GM21526 (cell line): ENCODE results near the gene RAB11B.
"Not testable (repeated sequence)": the region's sequence is repeated elsewhere in the genome, so short reads cannot be mapped to it uniquely, and the experiment has no call there.

Source experiments
- ATAC-seq: cut with Tn5 transposase; IDR thresholded peaks from one replicate; pipeline ENCODE4 v1.9.1; 2021; ENCODE audit warnings: moderate library complexity; ENCODE audit not compliant: unreplicated experiment, low FRiP score

The RAB11B gene

DNA sequence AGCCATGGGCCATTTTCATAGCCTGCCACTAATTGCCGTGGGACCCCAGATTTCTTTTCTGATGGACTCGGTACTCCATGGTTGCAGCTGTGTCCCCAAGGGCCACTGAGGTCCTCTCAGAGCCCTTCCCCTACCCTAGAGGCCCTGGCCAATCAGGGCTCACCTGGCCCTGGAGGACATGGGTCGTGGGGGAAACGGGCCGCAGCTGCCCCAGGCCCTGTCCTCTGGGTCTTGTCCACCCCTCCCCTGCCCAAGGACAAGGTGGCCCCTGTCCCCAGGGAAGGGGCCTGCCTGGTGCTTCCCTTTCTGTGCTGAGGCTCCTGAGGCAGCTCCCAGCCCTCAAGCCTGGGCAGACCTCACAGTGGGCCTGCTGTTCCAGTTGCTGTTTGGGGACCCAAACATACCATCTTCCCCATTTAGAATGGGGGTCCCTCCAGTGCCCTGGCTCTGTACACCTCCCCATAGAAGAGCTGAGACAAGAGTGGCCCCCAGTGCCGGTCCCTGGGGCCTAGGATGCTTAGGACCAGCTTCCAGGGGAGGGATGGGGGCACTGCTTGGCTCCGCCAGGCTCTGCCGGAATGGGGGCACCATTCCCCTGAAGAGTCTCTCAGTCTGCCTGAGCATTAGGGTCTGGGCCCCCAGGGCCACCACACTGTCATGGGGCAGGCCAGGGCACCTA is 3.2 kb downstream of the RAB11B start:
- ATAC-seq, result no peak

DNA sequence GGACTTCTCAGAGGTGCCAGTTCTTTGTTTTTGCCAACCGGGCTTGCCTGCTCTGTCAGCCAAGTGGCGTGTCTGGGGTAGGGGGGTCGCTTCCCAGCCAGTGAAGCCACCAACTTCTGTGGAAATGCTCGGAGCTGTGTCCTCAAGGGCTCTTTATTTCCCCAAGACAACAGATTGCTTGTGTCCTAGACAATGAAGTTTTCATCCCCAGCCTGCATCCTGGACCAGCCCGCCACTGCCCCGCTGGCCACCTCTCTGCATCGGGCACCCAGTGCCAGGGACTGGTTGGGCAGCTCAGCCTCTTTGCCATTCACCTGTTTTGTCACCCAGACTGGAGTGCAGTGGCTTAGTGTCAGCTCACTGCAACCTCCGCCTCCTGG is 3.7 kb downstream of the RAB11B start:
- no peak for ATAC-seq

DNA sequence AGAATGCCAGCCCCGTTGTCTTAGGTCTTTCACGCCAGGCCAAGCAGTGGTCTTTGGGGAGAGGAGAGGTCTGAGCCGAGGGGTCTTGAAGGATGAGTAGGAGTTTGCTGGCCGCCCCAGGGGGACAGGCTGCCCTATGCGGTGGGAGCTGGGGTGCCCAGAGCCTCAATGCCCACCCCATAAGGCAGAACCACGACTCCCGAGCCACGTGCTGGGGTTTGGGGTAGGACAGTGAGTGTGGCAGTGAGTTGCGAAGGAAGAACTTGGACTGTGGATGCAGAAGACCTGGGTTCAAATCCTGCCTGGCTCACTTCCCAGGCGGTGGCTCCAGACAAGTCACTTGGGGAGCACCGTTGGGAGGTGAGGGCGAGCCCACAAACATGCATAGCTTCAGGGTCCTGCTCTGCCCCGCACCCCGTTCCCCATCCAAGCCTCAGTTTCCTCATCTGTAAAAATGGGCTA is 5.5 kb downstream of the RAB11B start:
- no peak for ATAC-seq

DNA sequence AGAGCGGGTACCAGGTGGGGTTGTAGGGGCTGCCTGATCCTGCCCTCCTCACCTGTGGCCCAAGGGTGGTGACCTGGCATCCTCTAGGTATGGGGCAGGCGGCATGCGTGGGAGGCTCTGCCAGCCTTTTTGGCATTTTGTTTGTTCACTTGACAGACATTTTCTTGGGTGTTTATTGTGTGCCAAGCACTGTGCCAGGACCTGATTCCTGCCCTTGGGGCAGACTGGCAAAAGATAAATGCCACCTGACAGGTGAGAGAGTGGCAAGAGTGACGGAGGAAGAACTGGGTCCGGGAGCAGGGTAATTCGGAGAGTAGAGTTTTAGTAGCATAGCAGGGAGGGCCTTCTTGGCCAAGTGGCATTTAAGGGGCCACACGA is 6.0 kb downstream of the RAB11B start:
- no peak for ATAC-seq

DNA sequence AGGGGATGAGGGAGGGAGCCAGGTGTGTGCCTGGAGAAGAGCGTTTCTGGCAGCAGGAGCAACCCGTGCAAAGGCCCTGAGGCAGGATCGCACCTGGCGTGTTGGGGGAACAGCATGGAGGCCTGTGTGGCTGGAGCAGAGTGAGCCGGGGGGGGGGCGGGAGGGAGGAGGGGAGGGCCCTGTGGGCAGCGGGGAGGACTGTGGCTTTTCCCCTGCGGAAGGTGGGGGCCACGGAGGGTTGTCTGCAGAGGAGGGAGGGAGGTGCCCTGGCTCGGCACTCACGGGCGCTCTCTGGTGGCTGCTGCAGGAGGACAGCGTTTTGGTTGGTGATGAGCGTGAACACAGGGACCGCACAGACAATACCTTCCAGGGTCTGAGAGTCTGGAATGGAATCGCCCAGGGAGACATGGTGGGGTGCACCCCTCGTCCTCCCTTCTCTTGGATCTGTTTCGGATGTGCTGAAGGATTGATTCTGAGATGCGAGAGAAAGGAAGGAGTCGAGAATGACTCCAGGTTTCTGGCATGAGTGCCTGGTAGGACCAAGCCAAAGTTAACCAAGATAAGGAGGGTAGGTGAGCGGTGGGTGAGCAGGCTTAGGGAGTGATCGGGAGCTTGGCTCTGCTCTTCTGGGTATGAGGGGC is 6.5 kb downstream of the RAB11B start:
- ATAC-seq, result no peak

DNA sequence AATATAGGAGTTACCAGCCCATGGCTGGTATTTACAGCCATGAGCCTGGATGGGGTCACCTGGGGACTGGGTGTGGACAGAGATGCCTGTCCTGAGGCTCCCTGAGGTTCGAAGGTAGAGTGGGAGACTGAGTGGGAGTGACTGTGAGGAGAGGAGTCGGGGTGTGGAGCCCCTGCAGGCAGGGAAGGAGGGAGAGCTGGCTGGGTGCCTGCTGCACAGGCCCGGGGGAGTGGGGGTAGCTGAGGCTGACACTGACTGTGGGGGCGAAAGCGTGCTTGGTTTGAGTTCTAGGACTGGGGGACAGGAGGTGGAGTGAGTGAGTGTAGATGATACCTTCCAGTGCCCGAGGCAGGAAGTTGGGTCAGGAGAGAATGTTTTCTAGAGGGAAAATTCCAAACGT is 7.1 kb downstream of the RAB11B start:
- no peak for ATAC-seq

DNA sequence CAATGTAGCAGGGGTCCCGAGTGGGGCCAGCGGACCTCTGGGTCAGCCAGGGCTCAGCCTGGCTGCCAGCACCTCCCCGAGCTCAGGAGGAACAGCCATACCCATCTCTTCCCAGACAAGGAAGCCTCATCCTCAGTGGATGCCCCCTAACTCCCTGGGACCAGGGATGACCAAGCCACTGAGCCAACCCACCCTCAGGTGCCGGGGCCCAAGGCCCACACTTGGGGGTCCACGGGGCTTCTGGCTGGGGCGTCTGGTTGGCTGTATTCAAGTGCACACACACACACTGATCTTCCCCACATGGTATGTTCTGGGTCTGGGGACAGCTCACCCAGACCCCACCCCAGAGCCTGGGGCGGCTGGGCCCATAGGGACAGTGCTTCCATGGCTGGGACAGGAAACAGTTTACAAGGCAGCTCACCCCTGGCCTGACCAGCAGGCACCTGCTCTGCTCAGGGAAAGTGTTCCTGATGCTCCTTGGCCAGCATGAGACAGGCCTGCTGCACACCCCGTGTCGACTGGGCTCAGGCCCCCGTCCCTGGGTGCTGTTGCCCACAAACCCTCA is 7.7 kb downstream of the RAB11B start:
- ATAC-seq, result no peak

DNA sequence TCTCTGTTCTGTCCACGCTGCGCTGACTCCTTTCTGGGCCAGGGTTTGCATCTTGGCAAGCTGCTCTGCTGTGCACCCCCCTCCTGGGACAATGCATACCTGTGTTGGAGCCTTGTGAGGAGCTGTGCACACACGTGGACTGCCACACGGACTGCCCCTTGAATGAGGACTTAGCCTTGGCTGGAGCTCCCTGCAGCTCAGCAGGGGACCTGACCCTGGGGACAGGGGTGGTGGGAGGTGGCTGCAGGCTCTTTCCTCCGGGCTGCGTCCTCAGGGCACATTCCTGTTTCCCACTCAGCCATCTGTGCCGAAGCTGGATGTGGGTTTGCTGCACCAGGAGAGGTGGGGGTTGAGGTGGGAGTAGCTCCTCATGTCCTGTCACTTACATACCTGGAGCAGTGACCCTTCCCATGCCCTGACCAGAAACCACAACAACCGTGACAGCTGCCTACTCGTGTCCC is 8.2 kb downstream of the RAB11B start:
- no peak for ATAC-seq

DNA sequence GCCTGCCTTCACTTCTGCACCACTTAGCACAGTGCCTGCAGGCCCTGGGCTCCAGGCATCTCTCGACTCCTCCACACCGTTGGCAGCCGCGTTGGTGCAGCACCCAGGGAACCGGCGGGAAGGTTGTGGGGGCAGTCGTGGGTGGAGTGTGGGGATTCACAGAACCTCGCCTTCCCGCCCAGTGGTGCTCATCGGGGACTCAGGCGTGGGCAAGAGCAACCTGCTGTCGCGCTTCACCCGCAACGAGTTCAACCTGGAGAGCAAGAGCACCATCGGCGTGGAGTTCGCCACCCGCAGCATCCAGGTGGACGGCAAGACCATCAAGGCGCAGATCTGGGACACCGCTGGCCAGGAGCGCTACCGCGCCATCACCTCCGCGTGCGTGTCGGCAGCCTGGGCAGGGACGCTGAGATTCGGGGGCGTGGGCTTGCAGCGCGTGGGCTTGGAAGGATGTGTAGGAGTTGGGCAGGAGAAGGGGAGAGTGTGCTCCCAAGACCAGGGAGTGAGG is 9.6 kb downstream of the RAB11B start:
- ATAC-seq, result no peak

DNA sequence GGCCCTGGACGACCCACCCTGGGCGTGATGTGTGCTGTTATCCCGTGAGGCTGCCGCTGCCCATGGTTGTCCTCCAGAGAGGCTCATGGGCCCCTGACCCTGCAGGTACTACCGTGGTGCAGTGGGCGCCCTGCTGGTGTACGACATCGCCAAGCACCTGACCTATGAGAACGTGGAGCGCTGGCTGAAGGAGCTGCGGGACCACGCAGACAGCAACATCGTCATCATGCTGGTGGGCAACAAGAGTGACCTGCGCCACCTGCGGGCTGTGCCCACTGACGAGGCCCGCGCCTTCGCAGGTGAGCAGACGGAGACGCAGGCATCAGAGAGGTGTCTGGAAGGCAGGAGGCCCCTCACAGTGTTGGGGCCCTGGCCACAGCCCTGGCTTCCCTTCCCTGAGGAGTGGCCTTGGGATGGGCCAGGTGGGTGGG is 11.8 kb downstream of the RAB11B start:
- ATAC-seq, result no peak

DNA sequence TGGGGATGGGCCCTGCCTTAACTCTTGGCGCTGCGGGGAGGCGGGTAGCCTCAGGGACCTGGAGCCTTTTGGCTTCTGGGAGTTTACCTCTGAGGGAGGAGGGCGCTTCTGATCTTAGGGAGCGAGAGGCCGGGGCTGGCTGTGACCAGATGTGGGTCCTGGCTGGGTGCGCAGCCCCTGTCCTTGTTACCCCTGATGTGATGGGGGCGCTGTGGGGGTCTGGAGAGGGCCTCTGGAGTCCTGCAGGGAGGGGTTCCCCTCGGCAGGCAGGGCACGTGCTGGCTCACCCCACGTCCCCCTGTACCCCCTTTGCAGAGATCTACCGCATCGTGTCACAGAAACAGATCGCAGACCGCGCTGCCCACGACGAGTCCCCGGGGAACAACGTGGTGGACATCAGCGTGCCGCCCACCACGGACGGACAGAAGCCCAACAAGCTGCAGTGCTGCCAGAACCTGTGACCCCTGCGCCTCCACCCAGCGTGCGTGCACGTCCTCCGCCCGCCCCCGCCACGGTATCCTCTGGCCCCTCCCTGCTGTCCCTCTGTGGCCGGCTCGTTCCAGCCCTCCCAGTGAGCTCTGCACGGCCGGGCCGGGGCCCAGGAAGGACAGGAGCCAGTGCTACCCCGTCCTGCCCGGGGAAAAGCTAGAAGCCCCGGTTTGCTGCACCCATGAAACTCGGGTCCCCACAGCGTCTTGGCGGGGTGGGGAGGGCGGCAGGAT is 13.1 kb downstream of the RAB11B start:
- ATAC-seq, result no peak

DNA sequence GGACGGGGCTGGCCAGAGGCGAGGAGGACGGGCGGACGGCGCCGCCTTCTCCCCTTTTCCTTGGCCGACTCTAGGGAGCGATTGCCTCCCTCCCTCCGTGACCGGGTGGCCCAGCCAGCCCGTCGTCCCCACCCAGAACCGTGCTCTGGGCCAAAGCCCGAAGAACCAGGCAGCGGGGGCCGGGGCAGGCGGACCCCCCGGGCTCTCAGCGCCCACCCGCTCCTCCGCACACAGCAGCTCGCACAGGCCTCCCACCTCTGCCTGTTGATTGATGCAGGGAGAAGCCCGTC is 13.6 kb downstream of the RAB11B start:
- ATAC-seq, result no peak

DNA sequence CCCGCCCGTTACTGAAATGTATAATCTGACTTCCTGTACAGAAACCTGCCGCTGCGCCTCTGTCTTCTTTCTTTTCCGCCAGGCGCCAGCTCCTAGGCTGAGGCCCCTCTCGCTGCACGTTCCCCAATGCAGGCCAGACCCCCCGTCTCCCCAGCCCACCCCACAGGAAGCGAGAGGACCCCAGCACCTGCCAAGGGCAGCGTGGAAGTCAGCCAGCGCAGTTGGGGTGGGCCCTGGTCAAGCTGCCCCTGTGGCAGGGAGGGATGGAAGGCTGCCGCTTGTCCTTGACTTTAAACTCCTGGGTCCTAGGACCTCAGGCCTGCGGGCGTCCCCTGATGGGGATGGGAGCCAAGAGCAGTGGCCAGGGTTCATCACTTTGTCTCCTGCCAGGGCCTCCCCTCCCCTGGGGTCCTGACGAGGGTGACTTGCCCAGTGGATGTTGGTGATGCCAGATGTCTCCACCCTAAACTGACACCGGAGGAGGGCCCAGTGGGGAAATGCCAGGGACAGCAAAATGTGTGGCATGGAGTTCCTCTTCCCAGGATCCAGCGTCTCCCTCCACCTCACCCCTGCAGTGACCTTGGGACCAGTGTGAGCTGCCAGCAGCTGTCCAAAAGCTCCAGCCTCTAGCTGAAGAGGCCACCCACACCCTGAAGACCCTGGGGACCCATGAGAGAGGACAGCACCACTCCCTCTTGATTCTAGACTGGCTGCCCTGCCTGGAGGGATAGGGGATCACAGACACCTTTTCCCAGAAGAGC is 14.4 kb downstream of the RAB11B start:
- no peak for ATAC-seq

DNA sequence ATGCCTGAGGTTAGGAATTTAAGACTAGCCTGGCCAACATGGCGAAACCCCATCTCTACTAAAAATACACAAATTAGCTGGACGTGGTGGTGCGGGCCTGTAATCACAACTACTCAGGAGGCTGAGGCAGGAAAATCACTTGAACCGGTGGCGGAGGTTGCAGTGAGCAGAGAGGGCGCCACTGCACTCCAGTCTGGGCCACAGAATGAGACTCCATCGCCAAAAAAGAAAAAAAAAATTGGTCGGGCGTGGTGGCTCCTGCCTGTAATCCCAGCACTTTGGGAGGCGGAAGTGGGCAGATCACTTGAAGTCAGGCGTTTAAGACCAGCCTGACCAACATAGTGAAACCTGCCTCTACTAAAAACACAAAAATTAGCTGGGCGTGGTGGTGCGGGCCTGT is 20.6 kb downstream of the RAB11B start:
- not testable (repeated sequence) for ATAC-seq

DNA sequence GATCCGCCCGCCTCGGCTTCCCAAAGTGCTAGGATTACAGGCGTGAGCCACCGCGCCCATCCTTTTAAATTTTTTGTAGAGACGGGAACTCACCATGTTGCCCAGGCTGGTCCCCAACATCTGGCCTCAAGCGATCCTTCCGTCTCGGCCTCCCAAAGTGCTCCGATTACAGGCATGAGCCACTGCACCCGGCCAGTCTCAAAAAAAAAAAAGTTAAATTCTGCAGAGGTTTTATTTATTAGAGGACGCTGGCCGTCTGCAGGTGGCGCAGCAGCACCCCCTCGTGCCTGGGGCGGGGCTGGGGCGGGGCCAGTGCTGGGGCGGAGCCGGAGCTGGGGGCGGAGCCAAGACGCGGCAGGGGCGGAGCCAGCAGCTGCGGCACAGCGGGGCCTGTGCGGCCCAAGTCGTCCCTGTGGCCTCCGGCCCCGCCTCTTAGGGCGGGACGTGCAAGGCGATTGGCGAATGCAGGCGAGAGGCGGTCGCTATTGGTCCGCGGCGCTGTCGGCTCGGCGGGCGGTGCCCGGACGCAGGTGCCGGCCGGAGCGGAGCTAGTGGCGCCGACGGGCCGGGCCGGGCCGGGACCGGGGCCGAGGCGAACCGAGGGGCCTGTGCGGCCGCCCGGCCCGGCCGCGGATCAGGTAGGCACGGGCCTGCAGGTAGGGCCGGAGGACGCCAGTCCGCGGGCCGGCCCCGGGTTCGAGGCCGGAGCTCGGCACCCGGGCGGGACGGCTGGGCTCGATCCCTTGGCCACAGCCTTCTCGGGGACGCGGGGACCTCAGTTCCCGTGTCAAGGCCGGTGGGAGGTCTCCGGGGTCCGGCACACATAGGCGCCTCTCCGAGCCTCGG is 22.8 kb downstream of the RAB11B start, which contains the start of gene MARCHF2:
Gene MARCHF2 (plus strand): TSS at position 523 of the 846 bp plus-strand sequence. CDS start 8,536 bp downstream, outside the sequence.
- peak; percentile 97 for ATAC-seq

DNA sequence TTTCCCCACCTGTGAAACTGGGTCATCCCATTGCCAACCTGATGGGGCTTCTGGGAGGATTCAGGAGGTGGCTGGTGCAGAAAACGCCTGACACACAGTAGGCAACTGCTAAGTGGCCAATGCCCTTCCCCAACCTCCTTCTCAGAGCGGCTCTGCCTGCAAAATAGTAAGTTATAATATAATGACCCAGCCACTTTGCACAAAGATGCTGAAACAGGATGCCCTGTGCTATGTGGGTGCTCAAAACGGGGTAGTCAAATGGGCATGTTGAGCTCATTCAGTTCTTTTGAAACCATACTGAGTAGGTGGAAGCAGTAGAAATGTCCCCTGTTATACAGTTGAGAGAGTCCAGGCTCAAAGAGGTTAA is 23.5 kb downstream of the RAB11B start:
- ATAC-seq, result no peak

DNA sequence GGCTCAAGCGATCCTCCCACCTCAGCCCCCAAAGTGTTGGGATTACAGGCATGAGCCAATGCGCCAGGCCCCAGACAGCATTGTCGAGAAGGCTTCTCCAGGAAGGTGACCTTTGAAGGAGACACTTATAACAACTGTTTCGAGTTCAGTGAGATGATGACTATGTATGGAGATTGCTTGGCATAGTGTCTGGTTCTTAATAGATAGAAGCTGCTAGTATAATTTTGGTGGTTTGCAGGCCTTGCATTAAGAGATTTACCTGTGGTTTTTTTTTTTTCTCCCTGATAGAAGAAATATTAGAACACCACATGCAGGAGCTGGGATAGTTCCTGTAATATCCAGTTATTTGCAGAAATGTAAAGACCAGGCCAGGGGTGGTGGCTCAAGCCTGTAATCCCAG is 26.6 kb downstream of the RAB11B start:
- no peak for ATAC-seq

DNA sequence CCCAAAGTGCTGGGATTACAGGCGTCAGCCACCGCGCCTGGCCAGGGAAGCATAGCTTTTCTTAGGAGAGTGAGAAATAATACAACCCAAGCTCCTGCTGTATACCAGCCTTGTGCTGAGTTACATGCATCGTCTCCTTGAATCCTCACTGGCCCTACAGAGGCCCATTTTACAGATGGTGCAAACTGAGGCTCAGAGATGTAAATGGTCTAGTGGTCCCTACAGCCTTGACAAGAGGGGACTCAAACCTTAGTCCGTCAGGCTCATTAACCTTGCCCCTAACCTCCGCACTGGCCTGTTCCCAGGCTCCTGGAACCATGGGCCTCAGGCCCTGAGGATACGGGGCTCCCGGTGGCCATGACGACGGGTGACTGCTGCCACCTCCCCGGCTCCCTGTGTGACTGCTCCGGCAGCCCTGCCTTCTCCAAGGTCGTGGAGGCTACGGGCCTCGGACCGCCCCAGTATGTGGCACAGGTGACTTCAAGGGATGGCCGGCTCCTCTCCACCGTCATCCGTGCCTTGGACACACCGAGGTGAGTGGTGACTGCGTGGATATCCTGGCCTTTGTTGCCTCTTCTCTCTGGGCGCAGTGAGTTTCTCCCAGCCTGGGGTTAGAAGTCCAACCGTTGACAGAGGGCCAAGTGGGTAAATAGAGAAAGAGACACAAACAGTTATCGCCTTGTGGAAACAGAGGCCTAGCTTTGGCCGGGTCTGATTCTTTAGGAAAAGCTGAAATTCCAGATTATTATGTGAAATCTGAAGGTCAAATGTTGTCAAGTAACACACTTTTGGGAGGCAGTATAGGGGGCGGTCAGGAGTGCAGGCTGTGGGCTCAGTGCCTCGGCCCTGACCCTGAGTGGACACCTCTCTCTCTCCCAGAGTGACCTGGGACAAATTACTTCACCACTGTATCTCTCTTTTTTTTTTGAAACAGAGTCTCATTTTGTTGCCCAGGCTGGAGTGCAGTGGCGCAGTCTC is 31.6 kb downstream of the RAB11B start:
- no peak for ATAC-seq

DNA sequence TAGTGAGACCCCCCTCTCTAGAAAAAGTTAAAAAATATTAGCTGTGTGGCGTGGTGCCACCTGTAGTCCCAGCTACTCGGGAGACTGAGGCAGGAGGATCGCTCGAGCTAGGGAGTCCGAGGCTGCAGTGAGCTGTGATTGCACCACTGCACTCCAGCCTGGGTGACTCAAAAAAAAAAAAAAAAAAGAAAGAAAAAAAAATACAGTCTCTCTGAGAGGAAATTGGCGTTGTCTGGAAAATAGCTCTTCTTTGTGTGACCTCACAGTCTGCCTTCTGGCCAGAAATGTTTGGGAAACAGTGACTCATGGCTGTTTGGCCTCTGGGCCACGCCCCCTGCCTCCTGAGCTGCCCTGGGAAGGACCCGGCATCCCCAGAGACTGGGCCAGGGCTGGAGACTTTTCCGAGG is 33.7 kb downstream of the RAB11B start:
- no peak for ATAC-seq
